KBM-7 (cell line): Measurements from ENCODE around the gene ZDHHC14.
A peak's percentile ranks its signal among the peaks of the same experiment; 100 is the strongest.
"Not testable (repeated sequence)": the region's sequence is repeated elsewhere in the genome, so short reads cannot be mapped to it uniquely, and the experiment has no call there.

Experiments
- DNase-seq: peaks from one replicate; pipeline ENCODE4 v3.0.0-alpha.2; 2015
- in situ Hi-C: fragments of 300-500 bp; cut with MboI; formaldehyde crosslinking; loops from 2 replicates; pipeline ENCODE4 v1.14.3; 2020; ENCODE audit warnings: low sequenced_read_pairs, low pct_unique_long_range_greater_than_20kb, mixed read lengths

ZDHHC14 gene

DNA sequence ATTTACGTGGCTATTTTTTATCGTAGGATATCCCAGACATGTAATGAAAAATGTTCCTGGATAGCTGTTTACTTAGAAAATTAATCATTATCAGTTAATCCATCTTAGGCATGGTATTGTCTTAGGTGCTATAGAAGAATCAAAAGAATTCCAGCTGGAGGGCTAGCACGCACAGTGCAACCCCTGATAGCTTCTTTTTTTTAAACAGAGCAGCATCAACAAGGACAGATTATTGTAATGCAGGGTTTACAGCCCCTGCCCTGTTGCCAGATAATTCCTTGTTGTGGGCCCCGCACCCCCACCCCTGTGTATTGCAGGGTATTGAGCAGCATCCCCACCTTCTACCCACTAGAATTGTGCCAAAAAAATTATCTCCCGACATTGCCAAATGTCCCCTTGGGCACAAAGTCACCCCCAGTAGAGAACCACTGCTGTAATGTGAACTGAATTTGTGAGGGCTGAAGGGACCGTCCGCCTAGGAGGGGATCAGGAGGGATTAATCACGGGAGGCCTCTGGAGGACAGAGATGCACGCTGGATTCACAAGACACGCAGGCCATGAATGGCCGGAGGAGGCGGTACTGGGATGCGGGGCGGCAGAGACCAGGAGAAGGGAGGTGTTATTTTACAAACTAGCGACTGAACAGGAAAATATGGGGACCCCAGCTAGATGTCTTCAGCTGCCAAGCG, 174.6 kb downstream of the ZDHHC14 start:
- in situ Hi-C loops = no loop called here
- DNase-seq = no peak

DNA sequence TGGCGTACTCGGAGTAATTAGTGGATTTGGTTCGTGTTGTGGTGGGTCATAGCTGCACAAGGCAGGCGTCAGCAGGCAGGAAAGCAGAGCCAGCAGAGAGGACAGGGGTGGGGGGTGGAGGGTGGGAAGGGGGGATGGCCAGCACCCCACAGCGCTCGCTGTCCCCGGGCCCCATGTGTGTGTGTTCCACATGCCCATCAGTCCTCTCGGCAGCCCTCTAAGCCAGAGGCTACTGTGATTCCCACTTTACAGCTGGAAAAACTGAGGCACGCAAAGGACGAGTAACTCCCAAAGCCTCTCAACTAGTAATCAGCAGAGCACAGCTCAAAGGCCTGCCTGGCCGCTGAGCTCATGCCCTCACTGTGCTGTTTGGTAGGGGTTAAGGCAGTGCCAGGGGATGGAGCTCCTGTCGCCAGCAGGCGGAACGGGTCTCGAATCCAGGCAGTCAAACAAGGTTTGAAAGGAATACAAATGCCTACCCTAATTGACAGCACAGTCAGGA, 175.2 kb downstream of the ZDHHC14 start:
- in situ Hi-C loops = no loop called here
- no peak for DNase-seq

DNA sequence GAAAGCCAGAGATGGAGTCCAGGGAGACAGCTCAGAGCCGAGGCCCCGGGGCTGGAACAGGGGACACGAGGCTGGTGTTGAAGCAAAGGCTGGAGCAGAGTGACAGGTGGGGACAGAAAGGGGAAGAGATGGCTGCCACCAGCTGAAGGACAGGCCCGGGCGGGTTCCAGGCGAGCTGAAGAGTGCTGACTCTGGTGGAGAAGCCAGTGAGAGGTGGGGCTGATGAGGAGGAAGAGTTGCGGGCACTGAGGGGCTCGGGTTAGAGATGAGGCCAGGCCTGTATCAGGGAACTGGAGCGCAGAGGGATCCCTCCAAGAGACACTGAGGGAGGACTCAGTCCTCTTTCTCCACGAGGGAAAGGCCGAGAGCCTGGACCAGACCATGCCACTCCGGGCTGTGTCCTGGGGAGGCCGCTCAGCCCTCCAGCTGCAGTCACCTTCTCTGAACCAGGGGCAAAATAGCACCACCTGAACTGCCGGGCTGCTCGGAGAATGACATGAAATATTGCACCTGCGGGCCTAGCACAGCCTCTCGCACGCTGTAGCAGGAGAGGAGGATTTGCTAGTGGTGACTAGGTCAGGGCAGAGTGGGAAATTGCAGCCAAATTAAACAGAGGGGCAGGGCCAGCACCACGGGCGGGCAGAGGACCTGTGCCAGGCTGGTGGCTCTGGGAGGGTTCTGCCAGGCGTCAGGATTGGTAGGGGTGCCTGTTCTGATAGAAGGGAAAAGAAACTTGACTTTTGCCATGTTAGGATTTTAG, 175.9 kb downstream of the ZDHHC14 start:
- peak; percentile 47 for DNase-seq
- in situ Hi-C loops = no loop called here

DNA sequence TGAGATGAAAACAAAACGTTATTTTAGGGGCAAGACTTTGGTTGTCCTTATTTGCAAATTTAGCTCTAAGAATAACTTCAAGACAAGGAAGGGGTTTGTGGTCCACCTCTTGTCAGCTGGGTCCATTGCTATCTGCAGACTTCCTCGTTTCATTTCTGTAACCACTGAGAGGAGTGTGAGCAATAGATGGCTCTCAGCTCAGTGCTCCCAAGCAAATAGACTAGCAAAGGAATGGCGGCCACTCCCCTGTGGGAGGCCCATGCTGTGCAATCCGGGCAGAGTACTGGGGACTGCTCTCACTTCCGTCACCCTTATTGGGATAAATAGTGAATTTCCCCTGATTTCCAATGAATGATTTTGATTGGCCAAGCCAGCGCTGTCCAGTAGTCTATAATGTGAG, 176.6 kb downstream of the ZDHHC14 start:
- in situ Hi-C loops = no loop called here
- DNase-seq = no peak

DNA sequence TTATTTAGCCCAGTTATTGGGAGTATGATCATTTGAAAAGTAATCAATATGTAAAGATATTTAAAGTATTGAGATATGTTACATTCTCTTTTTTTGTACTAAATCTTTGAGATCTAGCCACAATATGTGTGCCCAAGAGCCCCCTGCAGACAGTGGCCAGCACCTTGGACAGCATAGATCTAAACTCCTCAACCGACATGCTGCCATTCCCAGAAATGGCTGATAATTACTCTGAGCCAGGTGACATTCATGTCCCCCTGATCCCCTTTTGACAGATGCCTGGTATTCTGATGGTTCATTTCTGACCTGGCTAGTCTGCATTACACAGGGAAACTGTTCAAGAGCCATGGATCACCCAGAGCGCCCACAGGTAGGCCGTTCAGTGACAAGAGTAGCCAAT, 177.1 kb downstream of the ZDHHC14 start:
- in situ Hi-C loops = no loop called here
- no peak for DNase-seq

DNA sequence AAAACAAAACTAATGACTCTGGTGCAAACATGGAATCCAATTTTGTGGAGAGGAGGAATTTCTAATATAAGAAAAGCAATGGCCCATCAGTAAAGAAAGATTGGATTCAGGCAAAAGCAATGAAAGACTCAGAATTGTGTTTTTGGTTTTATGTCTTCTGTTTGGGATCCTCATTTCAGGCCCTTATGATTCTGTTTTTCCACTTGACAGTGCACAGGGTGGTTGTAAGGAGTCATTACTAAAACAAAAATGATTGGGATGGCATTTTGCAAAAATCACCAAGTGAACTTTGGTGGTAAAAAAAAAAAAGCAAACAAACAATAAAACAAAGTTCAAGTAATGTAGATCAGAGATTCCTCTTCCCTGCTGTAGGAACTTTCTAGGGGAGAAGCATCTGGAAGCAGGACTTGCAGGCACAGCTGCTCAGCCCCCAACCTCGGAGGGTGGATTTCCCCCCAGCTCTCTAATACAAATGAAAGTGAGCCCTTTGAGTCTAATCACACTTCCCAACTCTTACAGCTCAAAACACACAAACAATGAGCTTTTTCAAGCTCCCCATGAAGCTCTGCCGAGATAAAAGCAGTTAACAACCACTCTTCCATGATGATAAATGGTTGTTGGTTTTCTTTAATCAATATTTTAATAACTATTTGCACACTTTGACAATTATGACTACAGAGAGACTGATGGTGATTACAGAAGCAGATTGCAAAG, 177.7 kb downstream of the ZDHHC14 start:
- no peak for DNase-seq
- in situ Hi-C loops = no loop called here

DNA sequence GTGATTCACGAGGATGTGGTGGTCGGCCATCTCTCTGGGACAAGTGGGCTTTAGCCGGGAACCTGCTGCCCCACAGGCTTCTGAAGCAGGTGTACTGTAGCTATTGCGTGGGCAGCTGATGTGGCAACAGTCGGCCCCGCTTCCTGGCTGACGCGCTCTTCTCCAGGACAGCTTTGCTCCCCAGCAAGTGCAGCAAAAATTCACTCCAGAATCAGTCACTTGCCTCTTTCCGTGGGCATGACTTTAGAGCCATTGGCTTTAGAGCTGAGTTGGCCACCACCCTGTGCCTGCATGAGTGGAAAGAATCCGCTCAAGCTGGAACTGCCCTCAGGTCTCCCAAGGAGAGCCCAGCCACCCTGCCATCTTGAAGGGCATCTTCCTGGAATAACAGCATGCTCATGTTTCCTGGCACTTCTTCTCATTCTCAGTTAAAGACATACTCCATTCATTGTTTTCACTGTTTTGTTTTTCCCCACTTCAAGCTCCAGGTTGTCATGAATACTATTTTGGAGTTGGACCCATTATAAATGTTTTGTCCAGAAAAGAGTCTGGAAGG, 178.3 kb downstream of the ZDHHC14 start:
- in situ Hi-C loops = no loop called here

DNA sequence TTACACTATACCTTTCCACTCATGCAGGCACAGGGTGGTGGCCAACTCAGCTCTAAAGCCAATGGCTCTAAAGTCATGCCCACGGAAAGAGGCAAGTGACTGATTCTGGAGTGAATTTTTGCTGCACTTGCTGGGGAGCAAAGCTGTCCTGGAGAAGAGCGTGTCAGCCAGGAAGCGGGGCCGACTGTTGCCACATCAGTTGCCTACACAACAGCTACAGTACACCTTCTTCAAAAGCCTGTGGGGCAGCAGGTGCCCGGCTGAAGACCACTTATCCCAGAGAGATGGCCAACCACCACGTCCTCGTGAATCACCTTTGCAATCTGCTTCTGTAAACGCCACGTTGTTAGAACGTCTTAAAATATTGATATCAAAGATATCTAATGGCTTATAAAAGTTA, 179.1 kb downstream of the ZDHHC14 start:
- in situ Hi-C loops, DNase-seq: not testable (repeated sequence)

More for the DNA sequence above, 178.3 kb downstream of the ZDHHC14 start:
- no peak for DNase-seq

DNA sequence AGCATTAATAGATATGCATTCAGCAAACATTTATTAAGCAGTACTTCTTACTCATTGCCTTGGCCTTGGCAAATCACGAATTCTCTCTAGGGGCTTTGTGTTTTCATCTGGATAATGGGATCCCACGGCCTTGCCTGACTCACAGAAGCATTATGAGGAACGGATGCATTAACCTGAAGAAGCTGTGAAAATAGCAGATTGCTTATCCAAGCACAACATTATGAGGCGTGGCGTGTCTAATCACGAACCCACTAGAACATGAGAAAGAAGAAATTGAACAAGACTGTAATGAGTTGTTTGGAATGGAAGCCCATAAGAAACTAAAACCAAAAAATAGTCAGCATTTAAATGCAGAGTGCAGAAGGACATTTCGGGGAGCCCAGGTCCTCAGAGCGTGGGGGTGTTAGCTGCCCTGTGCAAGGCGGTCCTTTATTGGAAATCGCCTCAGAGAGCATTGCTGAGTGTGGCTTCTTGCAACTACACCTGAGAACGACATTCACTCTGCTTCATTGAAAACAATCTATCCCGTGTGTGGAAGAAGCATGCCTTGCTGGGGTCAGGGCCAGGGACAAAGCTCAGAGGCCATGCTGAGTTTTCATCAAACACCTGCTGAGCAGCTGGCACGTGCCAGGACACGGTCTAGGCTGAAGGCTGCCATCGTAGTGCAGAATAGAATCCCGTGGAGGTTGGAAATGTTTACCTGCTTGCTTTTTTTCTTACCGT, 179.9 kb downstream of the ZDHHC14 start:
- DNase-seq = no peak
- in situ Hi-C loops = no loop called here

DNA sequence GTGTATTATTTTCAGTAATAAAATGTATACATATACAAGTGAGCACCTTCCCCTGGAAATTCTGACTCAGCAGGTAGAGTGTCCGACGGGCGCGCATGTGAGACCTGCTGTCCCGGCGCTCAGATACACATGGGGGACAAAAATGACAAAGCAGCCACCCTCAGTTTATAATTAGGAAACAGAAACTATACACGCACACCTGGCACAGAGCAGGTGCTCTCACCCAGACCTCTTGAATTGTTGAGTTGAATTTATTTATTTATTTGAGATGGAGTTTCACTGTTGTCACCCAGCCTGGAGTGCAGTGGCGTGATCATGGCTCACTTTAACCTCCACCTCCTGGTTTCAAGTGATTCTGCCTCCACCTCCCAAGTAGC, 180.4 kb downstream of the ZDHHC14 start:
- no peak for DNase-seq
- in situ Hi-C loops = no loop called here

DNA sequence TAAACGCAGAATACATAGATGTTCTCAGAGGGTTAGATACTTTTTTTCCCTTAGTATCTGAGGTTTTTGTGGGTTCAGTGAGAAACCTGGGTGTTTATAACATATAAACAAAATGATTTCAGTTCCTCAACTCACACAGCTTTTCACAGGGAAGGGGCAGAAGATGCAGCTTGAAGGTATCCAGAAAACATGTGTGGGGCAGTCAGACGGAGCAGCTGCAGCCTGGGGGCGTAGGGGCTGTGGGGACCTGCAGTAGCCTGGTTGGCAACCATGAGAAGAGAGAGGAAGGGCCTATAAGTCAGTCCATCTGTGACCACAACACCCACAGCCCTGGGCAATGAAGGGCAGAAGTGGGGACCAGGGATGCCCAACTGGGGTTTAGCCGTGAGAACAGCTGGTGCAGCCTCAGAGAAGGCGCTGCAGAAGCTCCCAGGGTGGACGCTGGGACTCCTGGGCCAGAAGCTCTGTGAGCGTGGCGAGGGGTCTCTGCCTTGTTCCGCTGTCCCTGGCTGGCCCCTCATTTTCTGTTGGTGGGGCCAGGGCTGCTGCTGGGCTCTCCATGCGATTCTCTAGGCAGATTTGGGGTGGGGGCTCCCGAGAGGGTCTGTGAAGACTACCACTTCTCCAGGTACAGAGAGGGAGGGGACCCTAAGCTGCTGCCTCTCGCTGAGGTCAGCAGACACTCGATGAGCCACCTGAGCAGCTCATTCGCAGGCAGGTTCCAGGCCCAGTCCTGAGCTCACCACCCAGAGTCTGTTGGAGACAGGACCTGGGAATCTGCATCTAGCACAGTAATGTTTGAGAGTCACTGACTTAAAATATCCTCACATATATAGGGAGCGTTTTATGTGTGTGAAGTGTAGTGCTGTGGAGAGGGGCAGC, 181.2 kb downstream of the ZDHHC14 start:
- in situ Hi-C loops = no loop called here
- no peak for DNase-seq

DNA sequence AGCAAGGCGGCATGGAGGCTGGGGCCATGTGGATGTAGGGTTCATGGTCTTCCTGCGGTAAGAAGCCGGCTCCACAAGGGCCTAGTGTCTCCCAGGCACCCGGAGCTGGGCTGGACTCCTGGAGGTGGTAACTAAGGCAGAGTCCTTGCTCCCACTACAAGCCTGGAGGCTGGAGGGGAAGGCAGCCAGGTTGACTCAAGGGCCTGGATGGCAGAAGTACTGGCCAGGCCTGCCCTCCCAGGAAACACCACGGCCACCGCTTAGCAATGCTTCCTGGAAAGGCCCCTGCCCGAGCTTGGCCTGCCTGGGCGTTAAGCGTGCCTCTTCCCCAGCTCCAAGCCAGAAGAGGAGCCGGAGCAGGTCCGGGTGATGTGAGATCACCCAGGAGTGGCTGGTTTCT, 182.0 kb downstream of the ZDHHC14 start:
- DNase-seq = no peak
- in situ Hi-C loops = no loop called here

DNA sequence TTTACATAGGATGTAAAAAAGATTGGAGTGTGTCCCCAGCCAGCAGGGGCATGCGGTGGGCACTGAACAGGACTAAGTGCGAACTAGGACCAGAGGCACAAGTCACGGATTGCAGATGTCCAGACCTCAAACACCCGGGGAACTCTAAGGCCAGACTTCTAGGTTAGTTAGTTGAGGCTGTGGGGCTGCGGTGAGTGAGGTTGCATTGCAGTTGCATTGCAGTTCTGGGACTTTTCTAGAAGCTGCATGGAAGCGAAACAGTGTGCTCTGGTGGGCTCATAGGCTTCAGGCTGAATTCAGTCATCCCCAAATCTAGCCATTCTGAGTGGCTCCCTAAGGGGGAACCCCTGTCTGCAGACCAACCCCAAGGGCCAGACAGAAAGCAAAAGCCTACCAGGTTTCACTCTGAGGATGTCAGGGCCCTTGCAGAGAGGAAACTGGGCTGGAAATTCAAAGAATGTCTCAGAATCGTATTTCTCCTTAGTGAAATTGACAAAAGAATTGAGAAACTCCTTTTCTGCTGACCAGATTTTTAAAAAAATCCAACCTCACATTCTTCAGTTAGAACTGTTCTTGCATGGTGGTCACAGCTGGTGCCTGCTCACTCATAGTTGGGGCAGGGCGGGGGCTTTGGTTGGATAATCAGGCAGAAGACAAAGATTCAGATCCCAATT, 182.8 kb downstream of the ZDHHC14 start:
- DNase-seq = no peak
- in situ Hi-C loops = no loop called here

DNA sequence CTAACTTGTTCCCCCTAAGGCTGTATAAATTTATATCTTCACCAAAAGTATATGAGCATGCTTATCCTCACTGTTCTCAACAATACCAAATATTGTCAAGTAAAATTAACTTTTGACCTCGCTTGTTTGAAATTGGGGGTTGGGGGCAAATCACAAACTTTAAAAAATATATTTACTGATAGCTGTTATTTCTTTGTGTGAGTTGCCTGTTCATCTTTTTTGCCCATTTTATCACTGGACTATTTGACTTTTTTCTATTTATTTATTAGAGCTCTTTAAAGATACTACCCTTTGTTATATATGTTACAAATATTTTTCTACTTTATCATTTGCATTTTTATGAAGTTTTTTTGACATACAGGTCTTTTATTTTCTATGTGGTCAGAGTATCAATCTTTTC, 187.7 kb downstream of the ZDHHC14 start:
- in situ Hi-C loops = no loop called here
- DNase-seq = no peak

DNA sequence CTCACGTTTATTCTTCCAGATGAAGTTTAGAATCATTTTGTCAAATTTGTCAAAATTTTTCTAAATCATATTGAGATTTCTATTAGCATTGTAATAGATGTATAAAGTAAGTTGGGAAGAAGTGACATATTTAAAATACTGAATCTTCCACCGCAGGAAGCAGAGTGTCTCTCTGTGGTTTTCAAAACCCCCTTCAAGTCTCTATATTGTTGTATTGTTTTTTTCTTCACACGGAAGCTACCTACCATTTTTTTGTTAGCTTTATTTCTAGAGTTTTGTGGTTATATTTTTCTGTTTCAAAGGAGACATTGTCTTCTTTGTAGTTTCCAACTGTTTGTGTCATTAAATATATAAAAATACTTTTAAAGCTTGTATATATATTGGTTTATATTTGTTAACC, 188.6 kb downstream of the ZDHHC14 start:
- in situ Hi-C loops = no loop called here
- DNase-seq = peak; percentile 28

DNA sequence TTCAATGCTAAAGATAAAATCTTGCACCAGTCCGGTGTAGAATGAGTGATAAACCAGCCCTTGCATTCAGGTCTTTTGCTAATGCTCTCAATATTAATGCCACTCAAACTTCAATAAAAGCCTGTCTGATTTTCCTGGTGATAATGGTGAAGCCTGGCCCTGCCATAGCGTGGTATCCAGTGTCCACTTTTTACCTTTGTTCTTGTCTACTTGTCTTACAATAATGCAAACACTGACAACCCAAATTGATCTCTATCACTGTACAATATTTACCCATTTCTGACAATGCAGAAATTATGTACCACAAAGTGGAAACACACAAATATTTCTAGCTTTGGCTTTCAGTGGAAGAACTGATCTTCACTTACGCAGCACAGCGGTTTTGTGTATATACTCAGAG, 189.1 kb downstream of the ZDHHC14 start:
- no peak for DNase-seq
- in situ Hi-C loops = no loop called here

DNA sequence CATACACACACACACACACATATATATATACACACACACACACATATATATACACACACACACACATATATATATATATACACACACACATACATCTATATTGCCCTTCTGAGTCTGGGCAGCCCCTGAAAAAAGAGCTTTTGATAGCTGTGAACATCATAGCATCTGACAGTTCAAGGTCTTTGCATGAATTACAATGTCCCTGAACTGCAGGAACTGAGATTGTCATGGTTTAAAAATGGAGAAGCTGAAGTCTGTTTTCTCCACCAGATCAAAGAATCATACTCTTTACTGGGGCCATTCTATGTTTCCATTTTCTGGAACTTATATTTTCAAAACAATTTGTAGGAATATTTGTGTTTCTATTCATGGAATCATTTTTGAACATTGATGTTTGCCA, 189.8 kb downstream of the ZDHHC14 start:
- DNase-seq = no peak
- in situ Hi-C loops = no loop called here

DNA sequence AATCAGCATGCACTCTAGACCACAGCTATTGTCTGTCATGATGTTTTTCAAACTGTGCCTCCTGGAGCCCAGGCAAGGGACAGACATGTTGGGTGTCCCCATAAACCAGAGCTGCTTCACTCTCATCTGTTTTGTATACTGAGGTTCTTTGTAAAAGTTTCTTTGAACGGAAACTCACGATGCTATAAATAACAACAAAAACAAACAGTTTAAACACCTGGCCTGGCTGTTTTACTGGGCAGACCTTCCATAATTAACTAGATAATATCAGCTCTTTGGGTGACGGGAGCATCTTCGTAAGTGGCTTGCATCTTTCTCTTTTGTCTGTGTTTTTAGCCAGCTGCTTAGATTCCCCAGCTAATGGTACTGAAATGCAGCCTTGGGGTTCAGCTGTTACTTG, 190.3 kb downstream of the ZDHHC14 start:
- in situ Hi-C loops = no loop called here

More for the DNA sequence above, 190.3 kb downstream of the ZDHHC14 start:
- DNase-seq = no peak
